Hypothalamus (tissue), 51 donors: ENCODE data around the gene RFTN1.

Experiments used
- DNase-seq, 51 donors: peaks; one replicate each; lab custom pipeline; 2025; lab: John Stamatoyannopoulos, UW

RFTN1 gene

DNA sequence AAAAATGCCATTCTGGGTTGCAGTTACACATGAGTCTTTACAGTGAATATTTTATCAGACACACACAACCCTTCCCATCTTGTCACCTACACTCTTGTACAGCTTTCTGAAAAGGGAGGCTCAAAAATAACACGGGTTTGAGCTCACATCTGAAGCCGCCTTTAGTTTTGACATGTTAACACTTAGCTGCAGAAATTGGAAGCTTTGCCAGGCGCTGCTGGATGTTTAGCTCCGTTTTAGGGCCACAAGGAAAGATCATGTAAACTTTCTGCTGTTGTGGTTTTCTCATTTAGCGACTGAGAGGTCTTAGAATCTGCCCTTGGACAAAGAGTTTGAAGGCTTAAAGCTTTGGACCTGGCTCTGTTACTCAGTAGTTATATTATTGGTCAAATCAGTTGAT is 128.3 kb downstream of the RFTN1 start:
- DNase-seq = no peak

DNA sequence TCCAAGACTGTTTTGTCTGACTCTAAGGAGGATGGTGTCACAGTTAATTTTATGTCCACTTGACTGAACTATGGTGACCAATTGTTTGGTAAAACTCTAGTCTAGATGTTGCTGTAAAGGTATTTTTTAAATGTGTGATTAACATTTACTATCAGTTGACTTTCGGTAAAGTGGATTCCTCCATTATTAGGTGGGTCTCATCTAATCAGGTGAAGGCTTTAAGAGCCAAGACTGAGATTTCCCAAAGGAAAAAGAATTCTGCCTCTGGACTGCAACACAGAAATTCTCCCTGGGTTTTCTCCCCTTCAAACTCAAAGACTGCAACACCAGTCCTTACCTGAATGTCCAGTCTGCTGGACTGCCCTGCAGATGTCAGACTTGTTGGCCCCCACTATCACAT is 129.6 kb downstream of the RFTN1 start:
- no peak for DNase-seq

DNA sequence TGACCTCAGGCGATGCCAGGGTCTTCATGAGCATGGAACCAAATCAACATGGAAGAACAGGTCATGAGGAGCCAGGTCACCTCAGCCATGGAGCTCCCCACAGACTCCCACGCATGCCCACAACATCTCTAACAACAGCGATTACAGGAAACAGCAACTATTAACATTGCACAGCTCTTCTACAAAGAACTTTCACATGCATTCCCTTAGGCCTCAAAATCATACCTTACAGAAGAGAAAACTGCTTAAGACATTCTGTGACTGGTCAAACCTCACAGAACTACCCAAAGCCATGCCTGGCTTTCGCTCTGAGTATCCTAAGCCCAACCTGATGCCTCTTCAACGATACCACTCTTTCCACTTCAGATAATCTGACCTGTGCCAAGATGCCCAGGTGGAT is 130.7 kb downstream of the RFTN1 start:
- DNase-seq = no peak

DNA sequence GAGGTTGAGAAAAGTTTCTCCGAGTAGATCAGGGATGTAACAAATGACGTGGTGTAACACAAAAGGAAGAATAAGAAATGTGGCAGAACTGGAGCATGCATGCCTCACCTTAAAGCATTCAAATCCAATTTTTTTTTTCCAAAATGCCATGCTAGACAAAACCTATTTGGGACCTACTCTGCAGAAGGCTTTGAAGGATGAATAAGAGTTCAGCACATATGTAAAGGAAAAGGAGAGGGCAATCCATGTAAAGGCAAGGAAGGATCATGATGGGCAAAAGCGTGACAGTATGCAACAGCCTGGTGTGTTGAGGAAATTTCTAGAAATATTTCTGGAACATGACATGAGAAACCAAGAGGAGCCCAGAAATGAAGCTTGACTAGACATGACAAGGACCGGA is 132.1 kb downstream of the RFTN1 start:
- no peak for DNase-seq

DNA sequence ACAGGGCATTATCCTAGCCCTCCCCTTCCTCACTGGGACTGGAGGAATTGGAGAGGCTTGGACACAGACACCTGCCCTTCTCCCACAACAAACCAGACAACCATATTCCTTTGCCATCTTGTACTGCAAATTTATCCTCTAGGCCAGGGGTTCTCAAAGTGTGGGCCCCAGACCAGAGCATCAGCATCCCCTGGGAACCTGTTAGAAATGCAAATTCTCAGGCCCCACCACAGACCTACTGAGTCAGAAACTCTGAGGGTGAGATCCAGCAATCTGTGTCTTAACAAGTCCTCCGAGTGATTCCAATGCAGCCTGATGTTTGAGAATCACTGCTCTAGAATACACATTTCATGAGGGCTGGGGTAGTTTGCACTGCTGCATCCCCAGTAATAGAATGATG is 133.1 kb downstream of the RFTN1 start:
- no peak for DNase-seq

DNA sequence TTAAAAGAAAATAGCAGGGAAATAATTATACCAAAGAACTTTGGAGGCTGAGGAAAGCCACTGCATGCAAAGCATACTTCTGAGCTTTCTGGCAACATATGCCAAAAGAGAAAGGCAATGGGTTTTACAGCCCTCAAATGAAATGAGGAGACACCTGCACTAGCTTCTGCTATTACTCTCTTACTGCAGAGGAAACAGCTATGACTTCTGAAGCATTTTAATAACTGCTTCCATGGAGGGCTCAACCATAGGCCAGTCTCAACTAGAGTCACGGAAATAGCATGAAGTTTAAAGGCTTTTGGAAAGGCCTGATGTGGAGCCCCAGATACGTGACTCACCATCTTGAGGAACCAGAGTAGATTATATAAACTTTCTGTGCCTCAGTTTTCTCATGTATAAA is 133.7 kb downstream of the RFTN1 start:
- no peak for DNase-seq

DNA sequence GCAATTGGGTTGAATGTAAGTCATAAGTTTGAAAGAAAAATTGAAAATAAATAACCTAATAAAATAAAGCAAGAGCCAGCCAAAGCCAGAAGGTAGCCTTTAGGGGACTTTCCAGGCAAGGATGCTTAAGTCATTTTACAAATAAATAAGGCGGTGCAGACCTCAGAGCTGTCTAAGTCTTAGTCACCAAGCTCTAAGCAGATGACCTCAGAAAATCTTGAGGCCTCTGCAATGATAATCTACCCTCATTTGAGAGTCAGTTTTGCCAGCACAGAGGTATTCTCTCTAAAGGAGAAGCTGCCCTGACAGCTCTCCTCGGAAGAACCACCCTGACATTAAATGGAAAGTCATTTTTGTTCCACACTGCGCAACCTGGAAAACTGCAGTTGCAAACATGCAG is 134.6 kb downstream of the RFTN1 start:
- no peak for DNase-seq

DNA sequence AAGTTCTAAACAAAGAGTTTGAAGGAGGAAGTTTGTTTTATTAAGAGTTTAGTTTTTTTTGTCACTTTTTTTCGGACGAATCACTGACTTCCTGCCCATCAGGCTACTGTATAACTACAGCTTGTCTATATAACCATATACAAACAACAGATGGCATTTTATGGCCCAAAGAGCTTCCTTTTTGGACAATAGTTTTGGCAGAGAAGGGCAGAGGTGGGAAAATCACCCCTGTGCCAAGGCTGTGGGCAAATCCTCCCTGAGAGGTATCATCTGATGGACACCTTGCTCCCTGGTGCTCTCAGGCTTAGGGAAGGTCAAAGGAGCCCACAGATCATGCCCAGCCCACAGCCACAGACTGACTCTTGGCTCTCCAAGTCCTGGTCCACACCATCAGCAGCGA is 135.1 kb downstream of the RFTN1 start:
- no peak for DNase-seq

DNA sequence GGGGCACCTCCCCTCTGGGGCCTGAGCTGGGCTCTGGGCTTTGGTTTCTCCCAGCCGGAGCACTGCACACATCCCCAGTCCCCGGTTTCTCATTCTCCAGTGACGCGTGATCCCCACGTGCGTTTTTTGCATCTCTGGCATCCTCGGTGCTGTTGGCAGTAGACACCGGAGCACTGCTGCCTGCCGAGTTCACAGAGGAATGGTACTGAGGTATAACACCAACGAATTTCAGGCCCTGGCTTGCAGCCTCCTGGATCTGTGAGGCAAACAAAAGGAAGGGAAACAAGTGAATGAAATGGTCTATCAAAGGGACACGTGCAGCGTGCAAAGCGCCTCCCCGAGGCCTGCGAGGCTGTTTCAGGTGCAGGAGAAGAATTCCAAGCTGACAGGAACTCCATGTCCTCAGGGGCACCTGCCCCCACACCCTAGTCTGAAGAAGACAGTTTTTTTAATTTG is 135.6 kb downstream of the RFTN1 start:
- peak in 7 of 51 donors; percentile 11 to 42 (median 32) for DNase-seq

DNA sequence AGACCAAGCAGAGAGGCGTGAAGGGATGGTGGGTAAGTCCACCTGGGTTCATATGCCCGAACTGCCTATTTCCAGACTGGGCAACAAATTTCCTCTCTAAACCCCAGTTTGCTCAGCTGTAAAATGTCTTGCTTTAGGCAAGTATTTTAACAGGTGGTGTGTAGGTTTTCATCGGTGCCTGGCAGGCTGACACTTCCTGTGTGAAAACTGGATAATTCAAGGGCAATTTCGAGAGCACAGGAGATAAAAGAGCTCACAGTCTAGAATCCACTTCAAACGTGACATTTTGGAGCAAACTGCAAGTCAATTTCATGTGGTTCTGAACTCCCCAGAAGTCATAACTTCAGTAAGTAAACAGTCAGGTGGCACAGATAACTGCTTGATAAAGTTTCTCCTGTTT is 136.3 kb downstream of the RFTN1 start:
- DNase-seq = no peak

DNA sequence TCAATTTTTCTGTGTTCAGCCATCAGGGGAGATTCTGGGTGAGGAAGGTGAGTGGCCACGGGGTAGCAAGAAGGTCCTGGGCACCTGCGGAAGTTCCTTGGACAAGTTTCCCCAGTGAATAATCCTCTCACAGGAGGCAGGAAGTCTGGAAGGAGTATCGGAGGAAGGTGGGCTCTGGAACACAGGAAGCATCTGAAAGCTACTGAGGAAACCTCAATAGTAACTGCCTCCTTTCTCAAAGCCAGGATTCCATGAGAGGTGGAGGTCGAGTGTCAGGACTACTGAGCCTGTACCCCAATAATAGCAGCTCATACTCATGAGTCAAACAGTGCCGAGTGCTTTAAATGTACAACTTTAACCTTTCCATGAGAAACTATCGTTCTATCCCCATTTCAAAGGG is 137.6 kb downstream of the RFTN1 start:
- no peak for DNase-seq

DNA sequence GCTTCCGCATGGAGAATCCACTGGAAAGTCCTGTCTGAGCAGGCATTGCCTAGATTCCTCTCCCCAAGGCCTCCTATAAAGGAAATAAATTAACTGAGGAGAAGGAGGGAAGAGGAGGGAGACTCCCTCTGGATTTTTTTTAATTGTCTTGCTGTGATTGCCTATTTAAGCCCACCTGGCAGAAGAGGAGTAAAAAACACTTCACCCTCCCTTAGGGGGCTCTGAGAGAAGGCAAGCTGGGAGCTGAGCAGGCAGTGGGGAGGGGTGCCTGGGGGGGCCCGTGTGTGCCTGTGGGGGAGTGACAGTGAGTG is 138.6 kb downstream of the RFTN1 start:
- DNase-seq = no peak

DNA sequence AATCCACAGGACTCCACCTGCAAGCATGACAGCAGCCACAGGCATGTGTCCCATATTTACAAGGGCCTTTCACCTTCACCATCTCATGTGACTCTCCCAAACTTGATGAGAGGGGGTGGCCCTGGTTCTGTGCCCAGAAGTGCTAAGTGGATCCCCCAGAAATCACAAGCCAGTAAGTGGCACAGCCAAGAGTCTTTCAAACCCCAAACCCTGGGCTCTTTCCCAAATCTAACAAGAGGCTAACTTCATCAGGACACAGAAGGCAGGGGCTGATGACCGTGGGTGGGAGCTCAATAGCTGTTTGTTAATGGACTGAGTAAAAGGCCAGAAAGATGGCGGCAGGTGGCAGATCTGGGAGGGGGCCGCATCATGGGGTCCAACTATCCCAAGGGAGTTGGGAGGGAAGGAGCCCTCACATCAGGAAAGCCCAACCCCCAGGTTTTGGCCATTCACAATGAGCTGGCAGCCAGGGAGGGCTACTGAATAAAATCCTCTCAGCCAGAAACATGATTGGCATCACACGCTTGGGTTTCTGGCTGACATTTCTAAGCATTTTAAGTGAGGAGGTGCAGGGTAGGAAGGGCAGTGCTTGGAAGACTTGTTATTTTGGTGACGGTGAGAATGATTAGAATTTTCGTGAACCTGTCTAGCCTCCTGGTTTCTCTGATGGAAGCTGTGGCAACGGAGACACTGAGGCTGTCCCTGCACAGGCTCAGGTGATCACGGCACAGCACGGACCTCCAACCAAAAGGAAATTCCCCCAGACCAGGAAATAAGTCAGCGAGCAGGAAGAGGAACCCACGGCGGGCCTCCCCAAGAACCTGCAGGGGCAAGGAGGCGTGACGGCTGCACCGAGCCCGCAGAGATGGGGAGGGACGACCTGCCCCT is 139.2 kb downstream of the RFTN1 start:
- peak in 22 of 51 donors; percentile 18 to 64 (median 41) for DNase-seq

DNA sequence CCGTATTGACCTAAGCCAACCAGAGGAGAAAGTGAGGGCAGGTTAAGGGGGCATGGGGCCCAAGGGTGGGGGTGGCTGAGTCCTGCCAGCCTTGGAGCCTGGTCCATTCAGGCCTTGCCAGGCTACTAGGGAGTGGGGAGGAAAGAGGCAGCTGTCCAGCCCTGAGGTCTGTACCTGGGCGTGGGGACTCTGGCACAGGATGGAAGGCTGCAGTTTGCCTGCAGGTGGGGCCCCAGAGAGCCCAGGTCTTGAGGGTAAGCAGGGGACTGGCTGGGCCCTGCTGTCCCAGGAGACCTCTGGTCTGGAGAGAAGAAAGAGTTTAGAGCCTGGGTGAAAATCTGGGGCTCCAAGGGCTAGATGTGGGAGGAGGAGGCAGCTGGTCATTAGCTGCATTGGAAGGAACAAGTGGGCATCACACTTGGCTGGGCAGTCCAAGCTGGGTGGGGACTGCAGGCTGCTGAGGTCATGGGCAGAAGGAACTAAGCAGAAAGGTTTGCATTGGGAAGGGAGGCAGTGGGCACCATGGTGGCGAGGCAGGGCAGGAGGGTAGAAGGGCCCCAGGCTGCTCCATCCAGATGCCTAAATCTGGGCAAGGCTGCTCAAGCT is 140.1 kb downstream of the RFTN1 start:
- no peak for DNase-seq

DNA sequence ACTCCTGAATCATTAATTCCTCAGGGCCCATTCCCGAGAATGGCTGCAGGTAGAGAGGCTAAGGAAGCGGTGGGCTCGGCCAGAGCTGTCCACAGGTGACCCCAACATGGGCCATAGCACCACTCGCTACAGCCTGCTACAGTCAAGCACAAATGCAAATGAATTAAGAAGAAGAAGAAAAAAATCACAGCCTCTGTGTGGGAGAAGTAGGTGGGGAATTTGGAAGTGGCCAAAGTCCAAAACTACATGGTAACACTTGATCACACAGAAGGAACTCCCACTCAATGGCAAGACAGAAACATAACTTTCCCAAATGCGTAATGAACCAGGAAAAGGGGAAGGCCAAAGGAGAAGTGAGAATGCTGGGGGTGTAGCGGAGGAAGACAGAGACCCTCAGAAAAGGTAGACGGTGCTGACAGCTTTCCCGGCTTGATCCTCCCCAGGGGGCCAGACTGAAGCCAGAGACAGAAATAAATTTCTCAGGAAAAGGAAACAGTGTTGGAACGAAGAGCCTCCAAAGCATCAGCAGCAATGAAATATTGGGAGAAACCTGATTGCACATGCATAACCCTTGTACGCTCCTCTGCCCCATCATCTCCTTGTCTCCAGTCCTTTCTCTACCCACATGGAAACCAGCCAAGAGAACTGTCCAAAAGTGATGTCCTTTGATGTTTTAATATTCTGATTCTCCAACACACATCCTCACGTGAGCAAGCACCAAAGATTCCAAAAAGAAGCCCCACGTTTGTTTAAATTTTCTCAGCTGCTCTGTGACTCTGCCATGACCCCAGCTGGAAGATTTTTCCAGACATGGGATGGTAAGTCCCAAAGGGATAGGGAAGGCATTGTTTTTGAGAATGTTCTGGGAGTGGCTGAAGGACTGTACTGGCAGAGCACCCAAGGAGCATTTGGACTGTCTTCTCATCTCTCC is 140.9 kb downstream of the RFTN1 start:
- DNase-seq = no peak

DNA sequence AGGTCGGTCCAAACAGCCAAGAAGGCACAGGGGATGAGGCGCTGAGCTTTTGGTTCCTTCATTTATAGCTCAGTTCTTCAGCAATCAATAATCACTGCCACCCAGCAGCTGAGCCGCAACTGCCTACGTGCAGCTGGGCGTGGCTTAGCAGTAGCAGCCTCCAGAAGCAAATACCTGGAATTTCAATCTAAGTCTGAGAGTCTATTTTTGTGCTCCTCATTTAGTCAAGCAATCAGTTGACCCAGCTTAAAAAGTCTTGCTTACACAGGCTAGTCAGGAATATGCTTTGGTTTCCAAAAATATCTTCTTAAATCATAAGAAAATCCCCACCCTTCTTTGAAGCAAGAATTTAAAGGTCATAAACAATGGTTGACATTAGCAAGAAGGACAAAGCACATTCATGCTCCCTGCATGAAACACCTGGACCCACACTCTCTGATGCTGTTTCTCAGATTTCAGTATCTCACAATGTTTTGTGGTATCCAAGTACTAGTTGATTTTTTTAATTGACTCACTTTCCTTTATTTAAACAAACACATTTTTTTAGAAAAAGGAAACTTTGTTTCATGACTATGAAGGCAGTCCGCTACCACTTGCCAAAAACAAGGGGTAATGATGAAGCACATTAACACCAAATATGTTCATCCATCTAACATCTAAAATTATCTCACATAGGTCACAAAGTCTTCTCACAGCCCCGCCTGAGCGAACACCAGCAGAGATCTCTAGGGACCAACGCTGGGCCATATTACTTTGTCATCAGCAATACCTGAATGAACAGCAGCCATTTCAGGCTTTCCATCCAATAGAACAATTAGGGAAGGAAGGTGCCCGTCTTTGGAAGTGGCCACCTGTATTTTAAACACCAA is 142.4 kb downstream of the RFTN1 start:
- DNase-seq = peak in 1 of 51 donors; percentile 5

DNA sequence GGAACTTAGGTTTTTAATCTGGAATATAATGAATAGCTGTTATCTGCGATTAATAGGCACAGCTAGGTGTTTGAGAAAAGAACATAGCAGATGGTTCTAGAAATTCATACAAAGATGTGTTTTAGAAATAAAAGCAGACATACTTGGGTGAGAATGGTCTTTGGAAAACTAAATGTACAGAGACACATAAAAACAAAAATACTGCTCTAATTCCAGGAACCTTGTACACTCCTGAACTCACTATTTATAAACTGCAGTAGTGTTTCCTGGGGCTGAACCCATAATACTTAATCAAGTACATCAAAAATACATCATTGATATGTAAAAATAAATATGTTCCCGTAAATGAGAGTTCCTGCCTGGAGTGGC is 143.0 kb downstream of the RFTN1 start:
- no peak for DNase-seq

DNA sequence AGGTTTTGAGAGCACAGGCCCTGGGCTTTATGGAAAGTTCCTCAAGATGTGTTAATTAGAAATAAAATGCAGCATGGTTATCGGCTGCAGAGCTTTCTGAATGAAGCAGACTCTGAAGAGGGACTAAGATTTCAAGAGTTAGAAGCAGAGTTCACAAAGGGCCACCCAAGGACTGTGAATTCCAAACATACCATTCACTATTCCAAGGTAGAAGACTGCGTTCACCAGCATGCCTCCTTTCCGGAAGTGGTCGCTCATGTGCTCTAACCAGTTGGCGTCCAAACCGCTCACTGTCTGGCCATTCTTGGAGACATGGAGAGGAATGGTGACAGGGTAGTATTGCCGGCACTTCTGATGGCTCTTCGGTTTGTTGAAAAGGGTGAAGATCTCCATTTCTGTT is 143.6 kb downstream of the RFTN1 start:
- DNase-seq = no peak

DNA sequence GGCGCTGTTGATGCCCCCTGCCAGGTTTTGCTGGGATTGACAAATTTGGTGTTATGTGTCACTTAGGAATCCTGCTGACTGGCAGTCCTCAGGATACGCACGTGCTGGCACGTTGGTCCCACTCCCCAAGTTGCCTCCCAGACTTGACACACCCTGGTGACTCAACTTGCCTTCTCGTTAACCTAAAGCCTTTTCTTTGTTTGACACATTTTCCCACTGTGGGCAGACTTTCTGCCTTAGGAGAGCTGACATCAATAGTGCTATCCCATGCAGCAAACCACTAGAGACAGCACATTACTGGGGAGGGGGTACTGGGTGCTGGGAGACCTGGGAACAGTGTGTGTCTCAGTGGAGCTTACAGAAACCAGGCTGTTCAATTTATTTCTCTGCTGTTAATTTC is 144.2 kb downstream of the RFTN1 start:
- DNase-seq = no peak

DNA sequence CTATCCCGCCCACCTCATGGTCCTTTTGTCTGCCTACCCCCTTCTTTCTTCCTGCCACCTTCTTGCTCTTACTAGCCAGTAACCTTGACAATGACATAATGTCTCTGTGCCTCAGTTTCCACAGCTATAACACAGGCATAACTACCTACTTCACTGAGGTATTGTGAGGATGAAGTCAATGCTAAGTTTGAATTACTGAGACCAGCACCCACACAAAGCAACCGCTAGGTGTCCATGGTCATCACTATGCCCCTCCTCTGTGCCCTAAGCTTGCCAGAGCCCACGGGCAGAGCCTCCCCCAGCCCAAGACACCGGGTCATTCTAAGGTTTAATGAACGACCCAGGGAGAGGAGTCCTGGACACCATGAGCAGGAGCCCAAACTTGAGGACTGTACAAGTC is 146.9 kb downstream of the RFTN1 start:
- DNase-seq = no peak
